ENCODE measurements around the gene WDR74.

WDR74 gene

GRCh38 chr11:62817129-62817528, 22.3 kb downstream of the WDR74 start:
- peaks cover 15% of the 10 kb centered on the region for H3K36me3 ChIP-seq (replicated peaks; ENCODE audit: low read depth, low read length)
- no peaks in the 10 kb centered on the region for H3K9me3 ChIP-seq (ENCODE audit: insufficient read depth, low read length)
- H3K27ac ChIP-seq (ENCODE audit: low read length) = no peak overlapping the region
- H3K4me1 ChIP-seq (ENCODE audit: low read length) = no peaks in the 10 kb centered on the region
- no peak overlapping the region for H3K4me2 ChIP-seq (ENCODE audit: low read length)
- TF ChIP-seq EZH2phosphoT487 (IDR thresholded peaks at IDR 0.05; ENCODE audit: low read depth) = no peak
- TF ChIP-seq CTCF (IDR thresholded peaks at IDR 0.05; ENCODE audit: low read depth, low read length) = no peak
- H3K79me2 ChIP-seq (ENCODE audit: low read length) = no peaks in the 10 kb centered on the region
- no peak overlapping the region for H3K9ac ChIP-seq (ENCODE audit: low read length)
- no peaks in the 10 kb centered on the region for H4K20me1 ChIP-seq (ENCODE audit: insufficient read depth, low read length)
- H3K27me3 ChIP-seq (ENCODE audit: low read depth, low read length) = no peaks in the 10 kb centered on the region
- no peak overlapping the region for H2AFZ ChIP-seq (ENCODE audit: low read depth, low read length)
- no peak overlapping the region for H3K4me3 ChIP-seq (ENCODE audit: low read length)

GRCh38 chr11:62816557-62816956, 22.8 kb downstream of the WDR74 start:
- Histone ChIP-seq H3K9ac (ENCODE audit: low read length) (no peak overlapping the region), H3K27ac (ENCODE audit: low read length) (no peak overlapping the region), H3K4me1 (ENCODE audit: low read length) (no peaks in the 10 kb centered on the region), H4K20me1 (ENCODE audit: insufficient read depth, low read length) (no peaks in the 10 kb centered on the region), H3K4me3 (ENCODE audit: low read length) (no peak overlapping the region), H3K79me2 (ENCODE audit: low read length) (no peaks in the 10 kb centered on the region), H3K36me3 (replicated peaks; ENCODE audit: low read depth, low read length) (peaks cover 15% of the 10 kb centered on the region), H2AFZ (ENCODE audit: low read depth, low read length) (no peak overlapping the region), H3K4me2 (ENCODE audit: low read length) (no peak overlapping the region), H3K27me3 (ENCODE audit: low read depth, low read length) (no peaks in the 10 kb centered on the region), H3K9me3 (ENCODE audit: insufficient read depth, low read length) (no peaks in the 10 kb centered on the region)
- TF ChIP-seq CTCF (IDR thresholded peaks at IDR 0.05; ENCODE audit: low read depth, low read length) = no peak
- TF ChIP-seq EZH2phosphoT487 (IDR thresholded peaks at IDR 0.05; ENCODE audit: low read depth) = no peak

DNA sequence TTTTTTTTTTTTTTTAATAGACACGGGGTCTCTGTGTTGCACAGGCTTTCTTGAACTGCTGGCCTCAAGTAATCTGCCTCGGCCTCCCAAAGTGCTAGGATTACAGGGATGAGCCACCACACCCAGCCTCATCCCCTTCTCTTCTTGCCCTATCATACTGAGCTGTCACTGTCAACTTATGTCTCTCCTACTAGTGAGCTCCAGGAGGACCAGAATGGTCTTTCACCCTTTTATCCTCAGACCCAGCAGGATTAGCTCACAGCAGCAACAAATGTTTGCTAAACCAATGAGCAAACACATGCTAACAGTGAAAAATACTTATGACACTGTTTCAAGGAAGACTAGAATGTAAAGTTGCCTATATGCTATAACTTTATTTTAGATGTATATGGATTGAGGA, 27.7 kb downstream of the WDR74 start:
- no peak overlapping the region for H3K27ac ChIP-seq (ENCODE audit: low read length)
- peaks cover 8% of the 10 kb centered on the region for H3K4me1 ChIP-seq (ENCODE audit: low read length)
- no peaks in the 10 kb centered on the region for H3K79me2 ChIP-seq (ENCODE audit: low read length)
- H2AFZ ChIP-seq (ENCODE audit: low read depth, low read length) = no peak overlapping the region
- peaks cover 11% of the 10 kb centered on the region for H3K36me3 ChIP-seq (replicated peaks; ENCODE audit: low read depth, low read length)
- no peak for TF ChIP-seq CTCF (IDR thresholded peaks at IDR 0.05; ENCODE audit: low read depth, low read length)
- TF ChIP-seq EZH2phosphoT487 (IDR thresholded peaks at IDR 0.05; ENCODE audit: low read depth) = no peak
- no peaks in the 10 kb centered on the region for H3K27me3 ChIP-seq (ENCODE audit: low read depth, low read length)
- H3K9ac ChIP-seq (ENCODE audit: low read length) = no peak overlapping the region
- H3K9me3 ChIP-seq (ENCODE audit: insufficient read depth, low read length) = no peaks in the 10 kb centered on the region
- no peak overlapping the region for H3K4me2 ChIP-seq (ENCODE audit: low read length)
- H3K4me3 ChIP-seq (ENCODE audit: low read length) = no peak overlapping the region
- H4K20me1 ChIP-seq (ENCODE audit: insufficient read depth, low read length) = no peaks in the 10 kb centered on the region

DNA sequence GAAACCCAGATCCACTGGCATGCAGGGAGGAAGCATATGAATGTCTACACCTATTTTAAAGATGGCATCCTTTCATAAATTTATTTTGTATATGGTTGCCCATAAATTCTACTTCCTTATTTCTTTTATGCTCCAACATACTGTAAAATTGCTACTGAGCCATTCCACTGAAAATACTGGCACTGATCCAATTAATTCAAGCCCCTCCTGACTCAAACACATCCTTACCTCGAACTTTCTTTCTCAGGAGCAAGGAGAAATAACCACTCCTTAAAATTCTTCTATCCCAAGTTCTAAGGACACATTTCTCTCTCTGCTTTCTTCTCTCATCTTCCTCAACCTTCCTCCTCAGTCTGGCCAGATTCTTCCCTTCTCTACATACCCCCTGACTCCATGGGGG, 28.6 kb downstream of the WDR74 start:
- Histone ChIP-seq H3K4me2 (ENCODE audit: low read length) (no peak overlapping the region), H3K9me3 (ENCODE audit: insufficient read depth, low read length) (no peaks in the 10 kb centered on the region), H2AFZ (ENCODE audit: low read depth, low read length) (no peak overlapping the region), H3K4me1 (ENCODE audit: low read length) (peaks cover 15% of the 10 kb centered on the region), H3K27me3 (ENCODE audit: low read depth, low read length) (no peaks in the 10 kb centered on the region), H3K27ac (ENCODE audit: low read length) (no peak overlapping the region), H4K20me1 (ENCODE audit: insufficient read depth, low read length) (no peaks in the 10 kb centered on the region), H3K9ac (ENCODE audit: low read length) (no peak overlapping the region), H3K79me2 (ENCODE audit: low read length) (peaks cover 3% of the 10 kb centered on the region; the same call in 1 of the 2 replicates), H3K4me3 (ENCODE audit: low read length) (no peak overlapping the region), H3K36me3 (replicated peaks; ENCODE audit: low read depth, low read length) (peaks cover 9% of the 10 kb centered on the region)
- TF ChIP-seq EZH2phosphoT487 (IDR thresholded peaks at IDR 0.05; ENCODE audit: low read depth) = no peak
- TF ChIP-seq CTCF (IDR thresholded peaks at IDR 0.05; ENCODE audit: low read depth, low read length) = no peak

Data from OCI-LY3 (cell line).